Small intestine (tissue), 7 donors: ENCODE results near the gene SLC35E1. TPM values are rescaled to one million over a fixed set of nuclear protein-coding genes. Genes with fewer than 3 reads are reported as not detected.
A peak's percentile ranks its signal among the peaks of the same experiment; 100 is the strongest.

Experiments
- DNase-seq, 2 donors: peaks; one replicate each; pipeline versions ENCODE4 v3.0.0 to v3.0.0-alpha.2; 2013
- FAIRE-seq: peaks from 2 replicates; lab custom pipeline; 2012; peaks lifted over from hg19 to GRCh38; lab: Jason Lieb, UNC
- H3K27ac ChIP-seq, 3 donors: one replicate each; pipeline ENCODE4 v1.5.1; 2013; ENCODE audit warnings: low read length in 2 of 3, mild to moderate bottlenecking in 2 of 3, control low read depth in 1 of 3, inconsistent platforms in 1 of 3, low read depth in 1 of 3, moderate library complexity in 1 of 3
- H3K27me3 ChIP-seq, 3 donors: one replicate each; pipeline ENCODE4 v1.6.1; 2013; ENCODE audit warnings: low read length in 3 of 3, inconsistent platforms in 1 of 3; ENCODE audit not compliant: control insufficient read depth in 3 of 3, insufficient read depth in 3 of 3
- H3K36me3 ChIP-seq, 3 donors: one replicate each; pipeline ENCODE4 v1.6.1; 2013; ENCODE audit warnings: low read length in 3 of 3, inconsistent platforms in 1 of 3, low read depth in 1 of 3, mild to moderate bottlenecking in 1 of 3, moderate library complexity in 1 of 3; ENCODE audit not compliant: control insufficient read depth in 3 of 3, insufficient read depth in 2 of 3
- H3K4me1 ChIP-seq, 3 donors: one replicate each; pipeline ENCODE4 v1.6.1; 2013; ENCODE audit warnings: low read length in 2 of 3, inconsistent platforms in 1 of 3, low read depth in 1 of 3, mild to moderate bottlenecking in 1 of 3, moderate library complexity in 1 of 3; ENCODE audit not compliant: control insufficient read depth in 3 of 3, insufficient read depth in 2 of 3
- H3K4me3 ChIP-seq, 3 donors: one replicate each; pipeline ENCODE4 v1.5.1; 2013; ENCODE audit warnings: low read length in 3 of 3, control low read depth in 1 of 3, inconsistent platforms in 1 of 3, low read depth in 1 of 3, mild to moderate bottlenecking in 1 of 3, moderate library complexity in 1 of 3
- H3K9me3 ChIP-seq, 2 donors: one replicate each; pipeline ENCODE4 v1.6.1; 2013; ENCODE audit warnings: low read depth in 1 of 2, low read length in 1 of 2; ENCODE audit not compliant: control insufficient read depth in 2 of 2, insufficient read depth in 1 of 2
- WGBS, 3 donors: extraction: QIAGEN DNeasy Blood & Tissue Kit; methylation state at CpG; one replicate each; pipeline ENCODE4 v1.1.7; 2013; 5-methylcytosine and 5-hydroxymethylcytosine counted together
- polyA plus RNA-seq, 4 donors: library from polyadenylated mRNA; stranded (reverse) in 3 of 4; unstranded in 1 of 4; fragments of 200-250 nt in 3 of 4; fragments of 120-200 nt in 1 of 4; gene quantifications; one replicate each; pipeline versions ENCODE4 v1.2.1 to v1.2.3, GENCODE V29; 2013
- donor health status: healthy with polysubstance abuse.
- donor health status: control.
- donor health status: control.
- donor health status: Bipolar disorder and iron deficiency.
- donor health status: healthy.

Gene SLC35E1
- polyA plus RNA-seq, 4 donors: 14.5 to 34.3 (median 18.7) TPM

GRCh38 chr19:16614941-16615340, 42.7 kb upstream of the SLC35E1 start:
- FAIRE-seq: no peak
- WGBS, 3 donors: 44 to 65% (median 49%) methylated on average over 2 of the region's 2 CpGs
- Histone ChIP-seq H3K9me3 (no peaks in the 10 kb centered on the region), H3K4me1 (peaks cover 0 to 2% (median 0%) of the 10 kb centered on the region in 3 donors), H3K36me3 (peaks cover 0 to 21% (median 0%) of the 10 kb centered on the region in 3 donors), H3K27ac (no peak overlapping the region), H3K4me3 (no peak overlapping the region), H3K27me3 (no peaks in the 10 kb centered on the region)
- DNase-seq: no peak

- no peak for FAIRE-seq
These were observed 41.6 kb upstream of the SLC35E1 start for GRCh38 chr19:16613841-16614240.

GRCh38 chr19:16612636-16613035, 40.4 kb upstream of the SLC35E1 start:
- Histone ChIP-seq H3K4me1 (no peaks in the 10 kb centered on the region), H3K27ac (no peak overlapping the region), H3K27me3 (no peaks in the 10 kb centered on the region), H3K4me3 (no peak overlapping the region), H3K36me3 (peaks cover 0 to 16% (median 0%) of the 10 kb centered on the region in 3 donors), H3K9me3 (no peaks in the 10 kb centered on the region)
- FAIRE-seq (no peak), DNase-seq (no peak)
- 62 to 75% (median 74%) methylated on average over 3 of the region's 3 CpGs for WGBS, 3 donors

More at GRCh38 chr19:16613841-16614240, 41.6 kb upstream of the SLC35E1 start:
- no peaks in the 10 kb centered on the region for H3K9me3 ChIP-seq
- H3K27ac ChIP-seq: no peak overlapping the region
- DNase-seq: no peak
- H3K27me3 ChIP-seq: no peaks in the 10 kb centered on the region
- no peaks in the 10 kb centered on the region for H3K4me1 ChIP-seq
- peaks cover 0 to 21% (median 0%) of the 10 kb centered on the region in 3 donors for H3K36me3 ChIP-seq
- 85 to 96% (median 89%) methylated on average over 2 of the region's 2 CpGs for WGBS, 3 donors
- no peak overlapping the region for H3K4me3 ChIP-seq

- no peak for FAIRE-seq
- Histone ChIP-seq H3K4me3 (no peak overlapping the region), H3K9me3 (no peaks in the 10 kb centered on the region), H3K27ac (no peak overlapping the region), H3K4me1 (no peaks in the 10 kb centered on the region), H3K27me3 (no peaks in the 10 kb centered on the region), H3K36me3 (peaks cover 0 to 13% (median 0%) of the 10 kb centered on the region in 3 donors)
- DNase-seq: no peak
- WGBS, 3 donors: 93 to 96% (median 96%) methylated on average over 6 of the region's 6 CpGs
These were observed 38.9 kb upstream of the SLC35E1 start for GRCh38 chr19:16611121-16611520.

GRCh38 chr19:16609511-16610200, 37.4 kb upstream of the SLC35E1 start:
- Histone ChIP-seq H3K4me1 (no peaks in the 10 kb centered on the region), H3K4me3 (no peak overlapping the region), H3K36me3 (peaks cover 0 to 22% (median 0%) of the 10 kb centered on the region in 3 donors), H3K9me3 (no peaks in the 10 kb centered on the region), H3K27ac (no peak overlapping the region), H3K27me3 (no peaks in the 10 kb centered on the region)
- WGBS, 3 donors: 74 to 90% (median 79%) methylated on average over 5 of the region's 5 CpGs
- no peak for DNase-seq
- FAIRE-seq: no peak

- WGBS, 3 donors: 83 to 97% (median 85%) methylated on average over 1 of the region's 1 CpG
- Histone ChIP-seq H3K36me3 (peaks cover 0 to 23% (median 0%) of the 10 kb centered on the region in 3 donors), H3K4me1 (no peaks in the 10 kb centered on the region), H3K27ac (peak overlapping the region in 1 of 3 donors; percentile 64), H3K9me3 (no peaks in the 10 kb centered on the region), H3K27me3 (no peaks in the 10 kb centered on the region), H3K4me3 (no peak overlapping the region)
- no peak for FAIRE-seq
- peak in 1 of 2 donors; percentile 26 for DNase-seq
These were observed 36.1 kb upstream of the SLC35E1 start for GRCh38 chr19:16608290-16608739.

- Histone ChIP-seq H3K4me3 (no peak overlapping the region), H3K36me3 (peaks cover 0 to 26% (median 0%) of the 10 kb centered on the region in 3 donors), H3K4me1 (no peaks in the 10 kb centered on the region), H3K9me3 (no peaks in the 10 kb centered on the region), H3K27ac (peak overlapping the region in 2 of 3 donors; percentile 1 to 64), H3K27me3 (no peaks in the 10 kb centered on the region)
- WGBS, 3 donors: 63 to 80% (median 80%) methylated on average over 12 of the region's 12 CpGs
- FAIRE-seq (no peak), DNase-seq (no peak)
These were observed 35.6 kb upstream of the SLC35E1 start for GRCh38 chr19:16607819-16608218.

GRCh38 chr19:16605553-16605994, 33.4 kb upstream of the SLC35E1 start:
- Histone ChIP-seq H3K4me1 (no peaks in the 10 kb centered on the region), H3K9me3 (no peaks in the 10 kb centered on the region), H3K36me3 (peaks cover 0 to 33% (median 0%) of the 10 kb centered on the region in 3 donors), H3K27me3 (no peaks in the 10 kb centered on the region), H3K4me3 (no peak overlapping the region), H3K27ac (peak overlapping the region in 1 of 3 donors; percentile 29)
- 62 to 75% (median 64%) methylated on average over 8 of the region's 8 CpGs for WGBS, 3 donors
- DNase-seq (no peak), FAIRE-seq (no peak)
